ENCODE data around the gene ROR2. TPM values are rescaled to one million over a fixed set of nuclear protein-coding genes. Genes with fewer than 3 reads are reported as not detected.

ROR2 gene
- total and polyA plus RNA-seq, 2 of the 8 experiments (the other 6 are each of a cell fraction or from before 2014, with no cell fraction given), result 2.7 to 4.3 TPM

DNA sequence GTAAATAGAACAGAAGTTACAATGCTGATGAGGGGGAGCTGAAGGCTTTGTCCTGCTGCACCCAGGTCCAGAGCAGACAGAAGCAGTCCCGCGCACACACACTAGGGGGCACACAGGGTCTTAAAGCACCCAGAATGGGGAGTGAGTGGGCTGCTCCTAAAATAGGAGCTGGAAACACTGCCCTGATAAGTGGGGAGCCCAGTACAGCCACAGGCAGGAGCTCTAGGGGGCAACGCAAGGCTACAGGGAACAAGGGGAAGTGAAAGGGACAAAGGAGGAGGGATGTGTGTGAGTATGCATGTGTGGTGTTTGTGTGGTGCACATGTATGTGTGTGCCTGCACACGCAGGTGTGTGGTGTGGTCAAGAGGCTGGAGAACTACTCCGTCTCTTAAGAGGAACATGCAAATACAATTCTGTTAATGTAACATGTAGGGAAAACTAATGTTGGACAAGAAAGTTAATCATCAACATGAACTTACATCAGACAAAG is 191.5 kb downstream of the ROR2 start:
- no peaks in the 10 kb centered on the region for H3K79me2 ChIP-seq (ENCODE audit: control insufficient read depth in 1 of 2, insufficient read depth in 2 of 2, low read length in 2 of 2)

More for the DNA sequence above, 191.5 kb downstream of the ROR2 start:
- 0 out of 2 replicates have a peak overlapping the region, but pooled peaks have one; percentile 14 for H2BK15ac ChIP-seq (ENCODE audit: low read length)
- H3K79me1 ChIP-seq (ENCODE audit: low read depth, low read length), result no peaks in the 10 kb centered on the region
- H2BK20ac ChIP-seq (ENCODE audit: low read length), result no peak overlapping the region; the same call in 1 of the 2 replicates
- peak; percentile 34 to 93 for DNase-seq (ENCODE audit: low read depth in 1 of 2, low spot score in 2 of 2)
- H3K18ac ChIP-seq (ENCODE audit: extremely low read depth, low read length), result no peak overlapping the region
- no peak overlapping the region for H3K9ac ChIP-seq (replicated peaks in 1 of 4; ENCODE audit: extremely low read depth in 1 of 4, low read depth in 3 of 4, low read length in 3 of 4)
- H3K27ac ChIP-seq (ENCODE audit: low read depth, low read length), result no peak overlapping the region
- H3K23ac ChIP-seq (ENCODE audit: insufficient read length), result no peak overlapping the region
- no peaks in the 10 kb centered on the region for H3K36me3 ChIP-seq (ENCODE audit: control insufficient read depth in 2 of 4, insufficient read depth in 4 of 4, low read length in 3 of 4)
- no peaks in the 10 kb centered on the region for H4K20me1 ChIP-seq (replicated peaks in 1 of 2; ENCODE audit: control insufficient read depth in 1 of 2, insufficient read depth in 2 of 2, low read length in 2 of 2)
- H3K14ac ChIP-seq (ENCODE audit: insufficient read length), result no peak overlapping the region
- no peak overlapping the region for H3K56ac ChIP-seq (replicated peaks; ENCODE audit: insufficient read length, low read depth, low read length)
- 0 out of 7 replicates have a peak, but pooled peaks cover 0 to 2% (median 0%) of the 10 kb centered on the region in 4 experiments for H3K4me1 ChIP-seq (replicated peaks in 1 of 4; ENCODE audit: control insufficient read depth in 3 of 4, insufficient read depth in 4 of 4, low read length in 3 of 4)
- no peak overlapping the region for H2AK5ac ChIP-seq (ENCODE audit: low read depth, low read length)
- WGBS, 2 experiments (ENCODE audit: extremely low coverage in 1 of 2, insufficient coverage in 1 of 2, insufficient read length in 1 of 2, insufficient replicate concordance in 2 of 2, low coverage in 1 of 2, low lambda C conversion rate in 2 of 2, missing lambda C conversion rate in 1 of 2), result 28% methylated on average over 5 of the region's 5 CpGs; no CpG with 5 or more reads in 1 of the 2 experiments
- no peak overlapping the region for H3K4me2 ChIP-seq (ENCODE audit: insufficient read depth in 1 of 2, low read depth in 2 of 2, low read length in 2 of 2)
- no peak overlapping the region for H2BK12ac ChIP-seq (ENCODE audit: low read depth, low read length)
- no peak overlapping the region for H3K4ac ChIP-seq (replicated peaks; ENCODE audit: insufficient read length, low read depth, low read length)
- H3K9me3 ChIP-seq (ENCODE audit: insufficient read depth in 2 of 2, low read depth in 1 of 2, low read length in 1 of 2), result no peaks in the 10 kb centered on the region; a peak in 1 of 4 replicates
- no peak overlapping the region for H4K5ac ChIP-seq (ENCODE audit: insufficient read length, low read depth, low read length)
- no peak overlapping the region for H4K8ac ChIP-seq (ENCODE audit: extremely low read depth, insufficient read depth, low read length)
- no peak overlapping the region for H2BK120ac ChIP-seq (replicated peaks; ENCODE audit: low read depth, low read length)
- peak; percentile 88 for FAIRE-seq
- ChIA-PET POLR2A (ENCODE audit: partially characterized antibody) (interaction anchor here (0.9 kb wide), 1 partner anchor 192 kb away, joined by 3 read pairs; the partner anchor contains the start of gene ROR2), CTCF (ENCODE audit: partially characterized antibody) (interaction anchor here (0.5 to 7.7 kb wide), 74 partner anchors 9 to 860 kb away, joined by 3 to 96 read pairs (median 4); partner anchors contain the start of gene ROR2)
- H3K27me3 ChIP-seq (replicated peaks in 1 of 4; ENCODE audit: control insufficient read depth in 3 of 4, extremely low read depth in 1 of 4, insufficient read depth in 3 of 4, low read length in 3 of 4), result no peaks in the 10 kb centered on the region
- H2AFZ ChIP-seq (ENCODE audit: low read length), result no peak overlapping the region
- no peaks in the 10 kb centered on the region for H3K23me2 ChIP-seq (ENCODE audit: low read depth, low read length)
- no peak overlapping the region for H4K91ac ChIP-seq (replicated peaks; ENCODE audit: insufficient read length, low read length)
- H3K4me3 ChIP-seq (ENCODE audit: extremely low read depth in 1 of 4, insufficient read depth in 2 of 4, low read depth in 3 of 4, low read length in 4 of 4), result no peak overlapping the region
- TF ChIP-seq, protein P1, sequence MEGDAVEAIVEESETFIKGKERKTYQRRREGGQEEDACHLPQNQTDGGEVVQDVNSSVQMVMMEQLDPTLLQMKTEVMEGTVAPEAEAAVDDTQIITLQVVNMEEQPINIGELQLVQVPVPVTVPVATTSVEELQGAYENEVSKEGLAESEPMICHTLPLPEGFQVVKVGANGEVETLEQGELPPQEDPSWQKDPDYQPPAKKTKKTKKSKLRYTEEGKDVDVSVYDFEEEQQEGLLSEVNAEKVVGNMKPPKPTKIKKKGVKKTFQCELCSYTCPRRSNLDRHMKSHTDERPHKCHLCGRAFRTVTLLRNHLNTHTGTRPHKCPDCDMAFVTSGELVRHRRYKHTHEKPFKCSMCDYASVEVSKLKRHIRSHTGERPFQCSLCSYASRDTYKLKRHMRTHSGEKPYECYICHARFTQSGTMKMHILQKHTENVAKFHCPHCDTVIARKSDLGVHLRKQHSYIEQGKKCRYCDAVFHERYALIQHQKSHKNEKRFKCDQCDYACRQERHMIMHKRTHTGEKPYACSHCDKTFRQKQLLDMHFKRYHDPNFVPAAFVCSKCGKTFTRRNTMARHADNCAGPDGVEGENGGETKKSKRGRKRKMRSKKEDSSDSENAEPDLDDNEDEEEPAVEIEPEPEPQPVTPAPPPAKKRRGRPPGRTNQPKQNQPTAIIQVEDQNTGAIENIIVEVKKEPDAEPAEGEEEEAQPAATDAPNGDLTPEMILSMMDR (IDR thresholded peaks at IDR 0.05; ENCODE audit: control extremely low read depth in 1 of 3, insufficient read depth in 1 of 3, low read depth in 1 of 3, low read length in 3 of 3), result peak; percentile 85 to 87 (median 86)
- TF ChIP-seq RAD21 (IDR thresholded peaks at IDR 0.05 in 1 of 2, conservative IDR thresholded peaks at IDR 0.05 in 1 of 2; ENCODE audit: low read depth in 2 of 2, low read length in 2 of 2) (peak; percentile 78 to 86), BCL11A (IDR thresholded peaks at IDR 0.05; ENCODE audit: low read depth in 2 of 2, low read length in 2 of 2) (no peak), RXRA (IDR thresholded peaks at IDR 0.05; ENCODE audit: insufficient read depth, low read depth, low read length) (no peak), BACH1 (IDR thresholded peaks at IDR 0.05; ENCODE audit: low read length) (no peak)
- no peak overlapping the region for H2BK5ac ChIP-seq (ENCODE audit: low read depth, low read length)

Measured in H1 (cell line).